A673 (cell line): ENCODE measurements around the gene LIMS1.
"Not testable (repeated sequence)": the region's sequence is repeated elsewhere in the genome, so short reads cannot be mapped to it uniquely, and the experiment has no call there.

ENCODE experiments used
- EZH2 ChIP-seq: fragments of 200-600 bp; sonication (generic); IDR thresholded peaks from 2 replicates; pipeline ENCODE4 v1.6.1; 2017; ENCODE audit warnings: borderline replicate concordance, low read depth, mild to moderate bottlenecking, mixed read lengths, antibody characterized with exemption, low read length; ENCODE audit not compliant: poor library complexity, severe bottlenecking
- TF ChIP-seq, protein P1 (sequence below): fragments of 300-800, 200-600 bp; sonication (generic); conservative IDR thresholded peaks from 2 replicates; pipeline ENCODE4 v1.5.1; 2017; ENCODE audit warnings: low read depth, mild to moderate bottlenecking, antibody characterized with exemption, low read length, moderate library complexity, mixed read lengths

DNA sequence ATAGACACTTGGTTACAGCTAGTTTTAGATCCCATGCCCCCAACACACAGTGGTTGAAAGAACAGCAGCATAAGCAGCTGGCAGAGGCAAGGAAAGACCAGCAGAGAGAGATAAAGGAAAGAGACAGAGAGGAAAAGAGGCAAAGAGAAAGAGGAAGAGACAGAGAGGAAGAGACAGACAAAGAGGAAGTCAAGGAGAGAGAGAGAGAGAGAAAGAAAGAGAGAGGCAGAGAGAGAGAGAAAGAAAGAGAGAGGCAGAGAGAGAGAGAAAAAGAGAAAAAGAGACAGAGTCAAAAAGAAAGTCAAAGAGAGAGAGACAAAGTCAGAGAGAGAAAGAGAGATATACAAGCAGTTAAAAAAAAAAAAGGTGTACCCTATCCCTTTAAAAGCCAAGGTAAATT is 9.0 kb upstream of the LIMS1 start:
- TF ChIP-seq EZH2, result not testable (repeated sequence)
- TF ChIP-seq, protein P1, sequence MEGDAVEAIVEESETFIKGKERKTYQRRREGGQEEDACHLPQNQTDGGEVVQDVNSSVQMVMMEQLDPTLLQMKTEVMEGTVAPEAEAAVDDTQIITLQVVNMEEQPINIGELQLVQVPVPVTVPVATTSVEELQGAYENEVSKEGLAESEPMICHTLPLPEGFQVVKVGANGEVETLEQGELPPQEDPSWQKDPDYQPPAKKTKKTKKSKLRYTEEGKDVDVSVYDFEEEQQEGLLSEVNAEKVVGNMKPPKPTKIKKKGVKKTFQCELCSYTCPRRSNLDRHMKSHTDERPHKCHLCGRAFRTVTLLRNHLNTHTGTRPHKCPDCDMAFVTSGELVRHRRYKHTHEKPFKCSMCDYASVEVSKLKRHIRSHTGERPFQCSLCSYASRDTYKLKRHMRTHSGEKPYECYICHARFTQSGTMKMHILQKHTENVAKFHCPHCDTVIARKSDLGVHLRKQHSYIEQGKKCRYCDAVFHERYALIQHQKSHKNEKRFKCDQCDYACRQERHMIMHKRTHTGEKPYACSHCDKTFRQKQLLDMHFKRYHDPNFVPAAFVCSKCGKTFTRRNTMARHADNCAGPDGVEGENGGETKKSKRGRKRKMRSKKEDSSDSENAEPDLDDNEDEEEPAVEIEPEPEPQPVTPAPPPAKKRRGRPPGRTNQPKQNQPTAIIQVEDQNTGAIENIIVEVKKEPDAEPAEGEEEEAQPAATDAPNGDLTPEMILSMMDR, result not testable (repeated sequence)
